GM12875 (cell line): Measurements from ENCODE around the gene C5orf22.
A peak's percentile ranks its signal among the peaks of the same experiment; 100 is the strongest.
"Not testable (repeated sequence)": the region's sequence is repeated elsewhere in the genome, so short reads cannot be mapped to it uniquely, and the experiment has no call there.

Experiments used
- H3K4me3 ChIP-seq: one replicate; pipeline ENCODE4 v1.5.1; 2011; ENCODE audit warnings: low read depth, low read length, control low read depth
- TF ChIP-seq, protein P1 (sequence below): IDR thresholded peaks from 2 replicates; pipeline ENCODE4 v1.5.1; 2011; ENCODE audit warnings: low read depth, mild to moderate bottlenecking, control low read depth, inconsistent platforms, low read length, moderate library complexity, borderline replicate concordance; ENCODE audit not compliant: insufficient read depth

The C5orf22 gene

DNA sequence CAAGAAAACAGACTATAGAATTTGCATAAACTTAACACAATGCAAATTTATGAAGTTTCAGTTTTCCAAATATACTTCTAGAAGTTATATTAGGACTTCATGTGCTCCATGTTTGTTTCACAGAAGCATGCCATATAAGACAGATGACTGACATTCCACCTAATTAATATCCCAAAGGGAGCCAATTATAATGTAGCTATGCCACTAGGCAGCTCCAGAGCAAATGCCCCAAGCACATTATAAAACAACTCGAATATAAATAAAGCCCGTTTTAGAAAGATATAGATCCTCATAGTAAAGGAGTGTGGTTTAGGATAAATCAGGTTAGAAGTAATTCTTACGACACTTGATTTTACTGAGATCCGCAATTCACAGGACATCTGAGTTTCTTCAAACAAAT lies 9.1 kb upstream of the C5orf22 start:
- H3K4me3 ChIP-seq, result no peak overlapping the region
- TF ChIP-seq, protein P1, sequence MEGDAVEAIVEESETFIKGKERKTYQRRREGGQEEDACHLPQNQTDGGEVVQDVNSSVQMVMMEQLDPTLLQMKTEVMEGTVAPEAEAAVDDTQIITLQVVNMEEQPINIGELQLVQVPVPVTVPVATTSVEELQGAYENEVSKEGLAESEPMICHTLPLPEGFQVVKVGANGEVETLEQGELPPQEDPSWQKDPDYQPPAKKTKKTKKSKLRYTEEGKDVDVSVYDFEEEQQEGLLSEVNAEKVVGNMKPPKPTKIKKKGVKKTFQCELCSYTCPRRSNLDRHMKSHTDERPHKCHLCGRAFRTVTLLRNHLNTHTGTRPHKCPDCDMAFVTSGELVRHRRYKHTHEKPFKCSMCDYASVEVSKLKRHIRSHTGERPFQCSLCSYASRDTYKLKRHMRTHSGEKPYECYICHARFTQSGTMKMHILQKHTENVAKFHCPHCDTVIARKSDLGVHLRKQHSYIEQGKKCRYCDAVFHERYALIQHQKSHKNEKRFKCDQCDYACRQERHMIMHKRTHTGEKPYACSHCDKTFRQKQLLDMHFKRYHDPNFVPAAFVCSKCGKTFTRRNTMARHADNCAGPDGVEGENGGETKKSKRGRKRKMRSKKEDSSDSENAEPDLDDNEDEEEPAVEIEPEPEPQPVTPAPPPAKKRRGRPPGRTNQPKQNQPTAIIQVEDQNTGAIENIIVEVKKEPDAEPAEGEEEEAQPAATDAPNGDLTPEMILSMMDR, result no peak

DNA sequence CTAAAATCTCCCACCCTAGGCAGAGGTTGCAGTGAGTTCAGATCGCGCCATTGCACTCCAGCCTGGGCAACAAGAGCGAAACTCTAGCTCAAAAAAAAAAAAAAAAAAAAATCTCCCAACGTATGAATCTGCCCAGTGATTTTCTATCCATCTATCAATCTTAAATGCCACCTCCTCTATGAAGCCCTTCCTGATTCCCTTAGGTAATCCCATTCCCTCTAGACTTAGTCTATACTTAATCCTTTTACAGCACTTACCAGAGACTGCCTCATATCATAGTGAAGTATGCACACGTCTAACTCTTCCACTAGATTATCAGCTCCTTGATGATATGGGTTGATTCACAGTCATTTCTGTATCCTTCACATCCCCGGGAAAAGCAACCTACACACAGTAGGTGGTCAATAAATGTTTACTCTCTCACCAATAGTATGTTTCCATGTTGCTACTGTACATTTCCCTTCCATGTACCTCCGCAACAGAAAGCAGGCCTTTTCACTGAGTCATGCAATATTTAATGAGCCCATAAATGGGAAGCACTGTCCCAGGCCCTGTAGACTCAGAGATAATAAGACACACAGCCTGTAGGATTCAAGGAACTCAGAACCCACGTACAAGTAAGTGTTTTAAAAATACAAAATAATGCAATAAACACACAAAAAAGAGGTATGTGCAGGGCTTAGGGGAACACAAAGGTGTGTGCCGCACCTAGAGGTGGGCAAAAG lies 1.4 kb upstream of the C5orf22 start:
- H3K4me3 ChIP-seq, result peak overlapping the region; percentile 70
- TF ChIP-seq, protein P1, result no peak

DNA sequence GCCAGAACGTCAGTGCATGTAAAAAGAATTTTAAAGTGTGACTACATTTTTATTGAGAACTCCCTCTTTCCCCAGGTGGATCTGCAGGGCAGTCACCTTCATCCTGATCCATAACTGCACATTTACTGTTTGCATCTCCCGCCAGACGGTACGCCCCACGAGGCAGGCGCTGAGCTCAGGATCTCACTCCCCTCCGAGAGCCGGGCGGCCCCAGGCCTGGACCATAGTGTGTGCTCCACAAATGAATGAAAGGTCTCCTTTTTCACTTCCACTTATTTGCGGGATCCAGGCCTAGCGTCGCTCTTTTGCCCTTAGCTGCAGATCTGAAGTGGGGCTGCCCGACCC lies 586 bp upstream of the C5orf22 start:
- TF ChIP-seq, protein P1, result no peak
- peak overlapping the region; percentile 70 for H3K4me3 ChIP-seq

DNA sequence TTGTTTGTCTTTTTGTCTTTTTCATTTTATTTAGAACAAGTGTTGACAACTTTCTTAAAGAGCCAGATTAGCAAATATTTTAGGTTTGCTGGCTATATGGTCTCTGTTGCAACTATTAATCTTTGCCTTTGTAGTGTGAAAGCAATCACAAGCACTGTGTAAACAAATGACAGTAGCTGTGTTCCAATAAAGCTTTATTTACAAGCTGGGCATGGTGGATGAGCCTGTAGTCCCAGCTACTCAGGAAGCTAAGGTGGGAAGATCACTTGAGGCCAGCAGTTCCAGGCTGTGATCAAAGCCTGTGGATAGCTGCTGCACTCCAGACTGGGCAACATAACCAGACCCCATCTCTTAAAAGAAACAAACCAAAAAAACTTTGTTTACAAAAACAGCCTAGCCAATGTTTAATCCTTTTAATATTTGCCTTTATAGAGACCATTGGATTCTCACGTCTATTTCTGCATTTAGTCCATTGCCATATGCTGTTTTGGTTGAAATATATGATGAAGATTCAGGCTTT lies 2.5 kb downstream of the C5orf22 start:
- TF ChIP-seq, protein P1, result no peak
- no peak overlapping the region for H3K4me3 ChIP-seq

DNA sequence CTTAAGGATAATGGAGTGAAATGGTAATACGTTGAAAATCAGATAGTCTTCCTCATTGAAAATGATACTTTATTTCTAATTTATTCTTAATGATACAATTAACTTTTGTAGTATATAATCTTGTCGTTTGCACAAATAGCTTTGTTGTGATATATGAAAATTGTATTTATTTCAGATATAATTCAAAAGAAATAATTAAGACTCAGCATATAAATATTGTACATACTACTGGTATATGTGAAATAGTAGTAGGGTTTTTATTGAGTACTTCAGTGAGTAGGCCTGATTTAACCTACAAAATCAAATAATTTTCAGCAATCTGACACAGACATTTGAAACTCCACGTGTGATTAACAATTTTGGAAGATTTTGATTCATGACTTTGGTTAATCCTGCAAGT lies 4.8 kb downstream of the C5orf22 start:
- H3K4me3 ChIP-seq, result no peak overlapping the region
- TF ChIP-seq, protein P1, result no peak

DNA sequence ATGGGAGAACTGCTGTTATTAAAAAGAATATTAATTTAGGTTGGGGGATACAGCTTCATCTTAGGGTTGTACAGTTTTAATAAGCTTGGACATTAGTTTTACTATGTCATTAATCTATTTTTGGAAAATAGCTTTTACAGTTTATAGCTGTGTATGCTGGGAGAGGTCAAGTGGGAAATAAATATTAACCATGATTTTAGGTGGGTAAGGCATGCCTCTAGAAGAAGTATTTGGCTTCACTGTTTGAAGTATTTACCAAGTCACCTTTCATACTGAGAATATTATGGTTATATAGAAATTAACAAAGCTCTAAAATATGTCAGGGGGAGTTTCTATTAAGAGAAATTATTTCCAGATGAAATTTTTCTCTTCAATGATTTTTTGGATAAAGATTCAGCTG lies 5.2 kb downstream of the C5orf22 start:
- no peak overlapping the region for H3K4me3 ChIP-seq
- TF ChIP-seq, protein P1, result no peak

DNA sequence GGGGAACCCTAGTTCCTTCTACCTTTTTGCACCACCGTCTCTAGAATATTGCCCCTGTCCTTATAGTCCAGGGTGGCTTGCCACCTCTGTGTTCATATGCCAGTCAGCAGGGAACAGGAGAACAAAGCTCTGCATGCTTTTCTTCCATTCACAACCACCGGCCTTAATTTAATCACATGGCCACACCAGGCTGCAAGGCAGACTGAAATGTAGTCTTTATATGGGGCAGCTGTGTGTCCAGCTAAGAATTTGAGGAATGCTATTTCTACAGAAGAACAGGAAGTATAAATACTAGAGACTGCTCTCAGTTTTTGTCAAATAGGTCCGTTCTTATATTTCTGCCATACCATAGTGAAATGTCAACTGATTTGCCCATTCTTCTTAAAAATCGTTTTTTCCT lies 5.8 kb downstream of the C5orf22 start:
- H3K4me3 ChIP-seq, result no peak overlapping the region
- TF ChIP-seq, protein P1, result no peak

DNA sequence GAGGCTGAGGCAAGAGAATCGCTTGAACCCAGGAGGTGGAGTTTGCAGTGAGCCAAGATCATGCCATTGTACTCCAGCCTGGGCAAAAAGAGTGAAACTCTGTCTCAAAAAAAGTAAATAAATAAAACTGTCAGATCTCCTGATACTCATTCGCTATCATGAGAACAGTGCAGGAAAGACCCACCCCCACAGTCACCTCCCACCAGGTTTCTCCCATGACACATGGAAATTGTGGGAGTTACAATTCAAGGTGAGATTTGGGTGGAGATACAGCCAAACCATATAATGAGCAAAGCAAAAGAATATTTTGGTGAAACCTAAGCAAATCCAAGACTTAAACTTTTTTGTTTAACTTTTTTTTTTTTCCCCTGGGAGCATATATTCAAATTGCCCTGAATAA lies 17.0 kb downstream of the C5orf22 start:
- H3K4me3 ChIP-seq, result not testable (repeated sequence)
